Measurements from ENCODE around the gene FAM117A.
A peak's percentile ranks its signal among the peaks of the same experiment; 100 is the strongest.

FAM117A gene

DNA sequence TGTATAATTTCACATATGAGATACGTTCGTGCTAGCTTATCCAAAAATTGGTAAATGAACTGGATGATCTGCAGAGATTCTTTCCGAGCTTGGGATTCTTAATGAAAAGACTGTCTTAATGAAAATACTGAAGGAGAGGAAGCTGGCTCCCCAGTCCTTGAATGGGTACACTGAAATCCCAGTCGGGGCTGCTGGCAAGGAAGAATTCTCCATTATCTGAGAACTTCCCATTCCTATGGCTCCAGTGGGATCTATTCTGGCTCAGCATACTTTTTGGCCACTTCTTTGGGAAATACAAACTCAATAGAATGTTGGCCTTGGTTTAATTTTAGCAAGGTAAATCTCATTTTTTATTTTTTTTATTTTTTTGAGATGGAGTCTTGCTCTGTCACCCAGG, 32.5 kb downstream of the FAM117A start:
- TF ChIP-seq EZH2 (IDR thresholded peaks at IDR 0.05; ENCODE audit: borderline replicate concordance, low read depth, low read length, severe bottlenecking) = no peak
- TF ChIP-seq, protein P1, sequence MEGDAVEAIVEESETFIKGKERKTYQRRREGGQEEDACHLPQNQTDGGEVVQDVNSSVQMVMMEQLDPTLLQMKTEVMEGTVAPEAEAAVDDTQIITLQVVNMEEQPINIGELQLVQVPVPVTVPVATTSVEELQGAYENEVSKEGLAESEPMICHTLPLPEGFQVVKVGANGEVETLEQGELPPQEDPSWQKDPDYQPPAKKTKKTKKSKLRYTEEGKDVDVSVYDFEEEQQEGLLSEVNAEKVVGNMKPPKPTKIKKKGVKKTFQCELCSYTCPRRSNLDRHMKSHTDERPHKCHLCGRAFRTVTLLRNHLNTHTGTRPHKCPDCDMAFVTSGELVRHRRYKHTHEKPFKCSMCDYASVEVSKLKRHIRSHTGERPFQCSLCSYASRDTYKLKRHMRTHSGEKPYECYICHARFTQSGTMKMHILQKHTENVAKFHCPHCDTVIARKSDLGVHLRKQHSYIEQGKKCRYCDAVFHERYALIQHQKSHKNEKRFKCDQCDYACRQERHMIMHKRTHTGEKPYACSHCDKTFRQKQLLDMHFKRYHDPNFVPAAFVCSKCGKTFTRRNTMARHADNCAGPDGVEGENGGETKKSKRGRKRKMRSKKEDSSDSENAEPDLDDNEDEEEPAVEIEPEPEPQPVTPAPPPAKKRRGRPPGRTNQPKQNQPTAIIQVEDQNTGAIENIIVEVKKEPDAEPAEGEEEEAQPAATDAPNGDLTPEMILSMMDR (IDR thresholded peaks at IDR 0.05; ENCODE audit: borderline replicate concordance, extremely low read depth, low read length, poor library complexity, severe bottlenecking) = no peak
- ATAC-seq (ENCODE audit: insufficient read depth, low read depth) = no peak
- Histone ChIP-seq H2AFZ (ENCODE audit: low read depth, low read length) (no peak overlapping the region), H3K27ac (ENCODE audit: low read length) (no peak overlapping the region), H4K20me1 (ENCODE audit: insufficient read depth, low read length) (peaks cover 5% of the 10 kb centered on the region; the same call in 1 of the 2 replicates), H3K4me2 (ENCODE audit: insufficient read depth, low read length) (no peak overlapping the region), H3K36me3 (ENCODE audit: insufficient read depth, low read length) (peaks cover 20% of the 10 kb centered on the region), H3K4me3 (ENCODE audit: low read depth in 1 of 2, low read length in 2 of 2) (no peak overlapping the region), H3K27me3 (ENCODE audit: insufficient read depth, low read length, poor library complexity) (no peaks in the 10 kb centered on the region), H3K4me1 (ENCODE audit: insufficient read depth, low read length) (no peaks in the 10 kb centered on the region), H3K79me2 (ENCODE audit: insufficient read depth, low read length) (peaks cover 28% of the 10 kb centered on the region), H3K9ac (ENCODE audit: low read depth, low read length) (no peak overlapping the region), H3K9me3 (ENCODE audit: insufficient read depth, low read length, severe bottlenecking) (no peaks in the 10 kb centered on the region)
- DNase-seq = no peak

- Histone ChIP-seq H3K36me3 (ENCODE audit: insufficient read depth, low read length) (peaks cover 25% of the 10 kb centered on the region), H3K9me3 (ENCODE audit: insufficient read depth, low read length, severe bottlenecking) (no peaks in the 10 kb centered on the region), H3K4me3 (ENCODE audit: low read depth in 1 of 2, low read length in 2 of 2) (no peak overlapping the region), H3K27me3 (ENCODE audit: insufficient read depth, low read length, poor library complexity) (no peaks in the 10 kb centered on the region), H3K4me1 (ENCODE audit: insufficient read depth, low read length) (no peaks in the 10 kb centered on the region), H3K27ac (ENCODE audit: low read length) (0 out of 2 replicates have a peak overlapping the region, but pooled peaks have one; percentile 35), H4K20me1 (ENCODE audit: insufficient read depth, low read length) (peaks cover 5% of the 10 kb centered on the region; the same call in 1 of the 2 replicates), H3K79me2 (ENCODE audit: insufficient read depth, low read length) (peaks cover 27% of the 10 kb centered on the region), H3K9ac (ENCODE audit: low read depth, low read length) (no peak overlapping the region), H2AFZ (ENCODE audit: low read depth, low read length) (no peak overlapping the region), H3K4me2 (ENCODE audit: insufficient read depth, low read length) (no peak overlapping the region)
- TF ChIP-seq, protein P1 (IDR thresholded peaks at IDR 0.05; ENCODE audit: borderline replicate concordance, extremely low read depth, low read length, poor library complexity, severe bottlenecking) = no peak
- TF ChIP-seq EZH2 (IDR thresholded peaks at IDR 0.05; ENCODE audit: borderline replicate concordance, low read depth, low read length, severe bottlenecking) = no peak
- ATAC-seq (ENCODE audit: insufficient read depth, low read depth) = no peak
- DNase-seq = no peak
Observed at GRCh38 chr17:49730785-49731434, 33.0 kb downstream of the FAM117A start.

- H3K79me2 ChIP-seq (ENCODE audit: insufficient read depth, low read length) = peaks cover 20% of the 10 kb centered on the region
- H3K4me2 ChIP-seq (ENCODE audit: insufficient read depth, low read length) = no peak overlapping the region
- no peak overlapping the region for H3K9ac ChIP-seq (ENCODE audit: low read depth, low read length)
- H3K4me3 ChIP-seq (ENCODE audit: low read depth in 1 of 2, low read length in 2 of 2) = no peak overlapping the region
- H3K27ac ChIP-seq (ENCODE audit: low read length) = peak overlapping the region; percentile 35; the same call in 1 of the 2 replicates
- peaks cover 32% of the 10 kb centered on the region for H3K36me3 ChIP-seq (ENCODE audit: insufficient read depth, low read length)
- H4K20me1 ChIP-seq (ENCODE audit: insufficient read depth, low read length) = peaks cover 5% of the 10 kb centered on the region; the same call in 1 of the 2 replicates
- no peaks in the 10 kb centered on the region for H3K27me3 ChIP-seq (ENCODE audit: insufficient read depth, low read length, poor library complexity)
- DNase-seq (no peak), ATAC-seq (ENCODE audit: insufficient read depth, low read depth) (no peak)
- no peak overlapping the region for H2AFZ ChIP-seq (ENCODE audit: low read depth, low read length)
- H3K9me3 ChIP-seq (ENCODE audit: insufficient read depth, low read length, severe bottlenecking) = no peaks in the 10 kb centered on the region
- no peak for TF ChIP-seq EZH2 (IDR thresholded peaks at IDR 0.05; ENCODE audit: borderline replicate concordance, low read depth, low read length, severe bottlenecking)
- TF ChIP-seq, protein P1 (IDR thresholded peaks at IDR 0.05; ENCODE audit: borderline replicate concordance, extremely low read depth, low read length, poor library complexity, severe bottlenecking) = no peak
- no peaks in the 10 kb centered on the region for H3K4me1 ChIP-seq (ENCODE audit: insufficient read depth, low read length)
Observed at GRCh38 chr17:49730078-49730784, 33.7 kb downstream of the FAM117A start.
